PC-3 (cell line): ENCODE results near the gene ZNF576. TPM values are rescaled to one million over a fixed set of nuclear protein-coding genes. Genes with fewer than 3 reads are reported as not detected.

Experiments
- ATAC-seq: fragments of 200-7000 bp; cut with Tn5 transposase; 2 replicates; pipeline ENCODE4 v1.9.1; 2020; ENCODE audit warnings: mild to moderate bottlenecking, moderate library complexity
- BruUV-seq: library from RNA; stranded (reverse); fragments of 400-500 nt; replicated peaks from 2 replicates; lab custom pipeline; 2021; lab: Mats Ljungman, UMichigan
- CTCF ChIA-PET: fragments of 300-600 bp; sonication (Branson Sonifier 250); formaldehyde crosslinking; loops from one replicate; lab custom pipeline; 2022; ENCODE audit warnings: antibody characterized with exemption; lab: Charles Lee
- POLR2A ChIA-PET: fragments of 300-600 bp; sonication (Branson Sonifier 250); formaldehyde crosslinking; loops from one replicate; lab custom pipeline; 2022; ENCODE audit warnings: antibody characterized with exemption; ENCODE audit not compliant: unreplicated experiment; lab: Charles Lee
- DNase-seq: peaks from one replicate; pipeline ENCODE4 v3.0.0-alpha.2; 2015
- H2AFZ ChIP-seq: fragments of 300-600 bp; sonication (generic); 2 replicates; pipeline ENCODE4 v1.6.0; 2016; ENCODE audit warnings: antibody characterized with exemption, low read length
- H3F3A ChIP-seq: fragments of 300-600 bp; sonication (generic); one replicate; pipeline ENCODE4 v1.6.0; 2017; ENCODE audit warnings: antibody characterized with exemption, low read length, control low read depth, mild to moderate bottlenecking; ENCODE audit not compliant: unreplicated experiment
- H3K27ac ChIP-seq: fragments of 300-600 bp; sonication (generic); 2 replicates; pipeline ENCODE4 v1.5.1; 2016; ENCODE audit warnings: mild to moderate bottlenecking, low read length
- H3K27me3 ChIP-seq: fragments of 300-600 bp; sonication (generic); 2 replicates; pipeline ENCODE4 v1.6.1; 2016; ENCODE audit warnings: low read length, mixed read lengths
- H3K36me3 ChIP-seq: fragments of 300-600 bp; sonication (generic); 2 replicates; pipeline ENCODE4 v1.6.1; 2016; ENCODE audit warnings: low read depth, mixed run types, low read length, mixed read lengths
- H3K4me1 ChIP-seq: fragments of 300-600 bp; sonication (generic); 2 replicates; pipeline ENCODE4 v1.5.1; 2016; ENCODE audit warnings: low read length; ENCODE audit not compliant: insufficient read depth
- H3K4me2 ChIP-seq: fragments of 300-600 bp; sonication (generic); 2 replicates; pipeline ENCODE4 v1.6.0; 2016; ENCODE audit warnings: low read length
- H3K4me3 ChIP-seq: fragments of 300-600 bp; sonication (generic); 2 replicates; pipeline ENCODE4 v1.5.1; 2016; ENCODE audit warnings: mild to moderate bottlenecking, low read length, mixed read lengths
- H3K79me2 ChIP-seq: fragments of 300-600 bp; sonication (generic); 2 replicates; pipeline ENCODE4 v1.6.1; 2017; ENCODE audit warnings: low read length, mixed read lengths
- H3K9ac ChIP-seq: fragments of 300-600 bp; sonication (generic); 2 replicates; pipeline ENCODE4 v1.6.0; 2016; ENCODE audit warnings: mild to moderate bottlenecking, low read length
- H3K9me2 ChIP-seq: fragments of 300-600 bp; sonication (generic); replicated peaks from 2 replicates; pipeline ENCODE4 v1.6.1; 2016; ENCODE audit warnings: mixed run types, low read length, mixed read lengths
- H3K9me3 ChIP-seq: fragments of 300-600 bp; sonication (generic); 2 replicates; pipeline ENCODE4 v1.6.1; 2016; ENCODE audit warnings: low read length, mixed read lengths
- H4K20me1 ChIP-seq: fragments of 300-600 bp; sonication (generic); 2 replicates; pipeline ENCODE4 v1.6.1; 2016; ENCODE audit warnings: low read length, mixed read lengths
- EZH2 ChIP-seq: fragments of 300-600 bp; sonication (generic); IDR thresholded peaks from one replicate; pipeline ENCODE4 v1.6.1; 2017; ENCODE audit warnings: antibody characterized with exemption, mild to moderate bottlenecking, low read length; ENCODE audit not compliant: unreplicated experiment
- EZH2phosphoT487 ChIP-seq: fragments of 300-600 bp; sonication (generic); IDR thresholded peaks from 2 replicates; pipeline ENCODE4 v1.6.1; 2018; ENCODE audit warnings: mild to moderate bottlenecking, antibody characterized with exemption, low read length, borderline replicate concordance
- intact Hi-C: fragments of 100-400 bp; cut with micrococcal nuclease; formaldehyde crosslinking; loops from 2 replicates; pipeline ENCODE4 v1.9.0; 2023
- total RNA-seq: library from RNA; depleted of rRNA; stranded (reverse); fragments of >200 nt; gene quantifications from 2 replicates; pipeline ENCODE4 v1.2.3, GENCODE V29; 2014
- TF ChIP-seq, protein P1 (sequence below): fragments of 300-600 bp; sonication (generic); conservative IDR thresholded peaks from 2 replicates; pipeline ENCODE4 v1.5.1; 2017; ENCODE audit warnings: antibody characterized with exemption, low read depth, mild to moderate bottlenecking, low read length

Gene ZNF576
- total RNA-seq, 1 experiment from 2014 or later = 14.7 TPM

DNA sequence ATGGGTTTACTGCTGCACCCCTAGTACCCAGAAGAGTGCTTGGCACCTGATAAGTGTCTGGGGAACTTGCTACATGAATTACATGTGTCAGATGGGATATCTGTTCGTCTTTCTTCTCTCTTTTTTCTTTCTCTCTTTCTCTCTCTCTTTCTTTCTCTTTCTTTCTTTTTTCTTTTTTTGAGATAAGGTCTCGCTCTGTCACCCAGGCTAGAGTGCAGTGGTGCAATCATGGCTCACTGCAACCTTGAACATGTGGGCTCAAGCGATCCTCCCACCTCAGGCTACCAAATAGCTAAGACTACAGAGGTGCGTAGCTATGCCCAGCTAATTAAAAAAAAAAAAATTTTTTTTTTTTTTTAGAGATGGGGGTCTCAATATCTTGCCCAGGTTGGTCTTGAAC, 37.1 kb downstream of the ZNF576 start:
- intact Hi-C loops = no loop called here
- H3K9me3 ChIP-seq = no peaks in the 10 kb centered on the region
- no peaks in the 10 kb centered on the region for H3K36me3 ChIP-seq
- no peaks in the 10 kb centered on the region for H3K27me3 ChIP-seq
- CTCF ChIA-PET = no interaction called here
- TF ChIP-seq EZH2phosphoT487 = no peak
- TF ChIP-seq, protein P1, sequence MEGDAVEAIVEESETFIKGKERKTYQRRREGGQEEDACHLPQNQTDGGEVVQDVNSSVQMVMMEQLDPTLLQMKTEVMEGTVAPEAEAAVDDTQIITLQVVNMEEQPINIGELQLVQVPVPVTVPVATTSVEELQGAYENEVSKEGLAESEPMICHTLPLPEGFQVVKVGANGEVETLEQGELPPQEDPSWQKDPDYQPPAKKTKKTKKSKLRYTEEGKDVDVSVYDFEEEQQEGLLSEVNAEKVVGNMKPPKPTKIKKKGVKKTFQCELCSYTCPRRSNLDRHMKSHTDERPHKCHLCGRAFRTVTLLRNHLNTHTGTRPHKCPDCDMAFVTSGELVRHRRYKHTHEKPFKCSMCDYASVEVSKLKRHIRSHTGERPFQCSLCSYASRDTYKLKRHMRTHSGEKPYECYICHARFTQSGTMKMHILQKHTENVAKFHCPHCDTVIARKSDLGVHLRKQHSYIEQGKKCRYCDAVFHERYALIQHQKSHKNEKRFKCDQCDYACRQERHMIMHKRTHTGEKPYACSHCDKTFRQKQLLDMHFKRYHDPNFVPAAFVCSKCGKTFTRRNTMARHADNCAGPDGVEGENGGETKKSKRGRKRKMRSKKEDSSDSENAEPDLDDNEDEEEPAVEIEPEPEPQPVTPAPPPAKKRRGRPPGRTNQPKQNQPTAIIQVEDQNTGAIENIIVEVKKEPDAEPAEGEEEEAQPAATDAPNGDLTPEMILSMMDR = no peak
- TF ChIP-seq EZH2 = no peak
- no peaks in the 10 kb centered on the region for H3K9me2 ChIP-seq
- H3F3A ChIP-seq = no peaks in the 10 kb centered on the region
- H3K79me2 ChIP-seq = no peaks in the 10 kb centered on the region
- ATAC-seq (no peak), DNase-seq (no peak)
- H3K4me1 ChIP-seq = no peaks in the 10 kb centered on the region
- no peak overlapping the region for H2AFZ ChIP-seq
- H3K4me2 ChIP-seq = no peak overlapping the region
- no peak overlapping the region for H3K9ac ChIP-seq
- no peaks in the 10 kb centered on the region for H4K20me1 ChIP-seq
- no TSS peak for BruUV-seq
- POLR2A ChIA-PET = no interaction called here
- no peak overlapping the region for H3K4me3 ChIP-seq
- no peak overlapping the region for H3K27ac ChIP-seq

DNA sequence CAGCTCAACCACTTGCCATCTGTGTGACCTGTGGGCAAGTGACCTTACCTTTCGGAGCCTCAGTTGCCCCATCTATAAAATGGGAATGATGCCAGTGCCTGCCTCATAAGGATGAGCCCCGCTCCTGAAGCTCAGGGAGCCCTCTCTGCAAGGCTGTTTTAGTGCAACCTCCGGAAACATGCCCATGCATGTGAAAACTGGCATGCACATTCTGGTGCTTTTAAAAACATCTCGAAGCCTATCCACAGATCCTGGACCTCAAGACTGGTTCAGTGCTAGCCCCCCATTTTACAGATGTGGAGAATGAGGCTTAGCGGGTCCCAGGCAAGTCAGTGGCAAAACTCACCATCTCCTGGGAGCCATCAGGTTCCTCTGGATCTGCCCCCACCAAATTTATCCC, 37.7 kb downstream of the ZNF576 start:
- H3K79me2 ChIP-seq = no peaks in the 10 kb centered on the region
- H3K4me1 ChIP-seq = no peaks in the 10 kb centered on the region
- DNase-seq (no peak), ATAC-seq (no peak)
- TF ChIP-seq EZH2phosphoT487 (no peak), EZH2 (no peak)
- TF ChIP-seq, protein P1 = no peak
- no peak overlapping the region for H3K27ac ChIP-seq
- H4K20me1 ChIP-seq = no peaks in the 10 kb centered on the region
- no TSS peak for BruUV-seq
- H3K9me2 ChIP-seq = no peaks in the 10 kb centered on the region
- H3K4me2 ChIP-seq = no peak overlapping the region
- H3K9ac ChIP-seq = no peak overlapping the region
- no peaks in the 10 kb centered on the region for H3K9me3 ChIP-seq
- ChIA-PET POLR2A (no interaction called here), CTCF (no interaction called here)
- no peaks in the 10 kb centered on the region for H3F3A ChIP-seq
- no peak overlapping the region for H2AFZ ChIP-seq
- H3K36me3 ChIP-seq = no peaks in the 10 kb centered on the region
- intact Hi-C loops = no loop called here
- no peaks in the 10 kb centered on the region for H3K27me3 ChIP-seq
- no peak overlapping the region for H3K4me3 ChIP-seq

GRCh38 chr19:43634506-43634871, 38.1 kb downstream of the ZNF576 start:
- Histone ChIP-seq H3K4me1 (no peaks in the 10 kb centered on the region), H3K9me3 (no peaks in the 10 kb centered on the region), H3K4me2 (no peak overlapping the region), H3K4me3 (no peak overlapping the region), H3K36me3 (no peaks in the 10 kb centered on the region), H3K79me2 (no peaks in the 10 kb centered on the region), H3K9ac (no peak overlapping the region), H3K27me3 (no peaks in the 10 kb centered on the region), H3K27ac (no peak overlapping the region), H4K20me1 (no peaks in the 10 kb centered on the region), H3F3A (no peaks in the 10 kb centered on the region), H3K9me2 (no peaks in the 10 kb centered on the region), H2AFZ (no peak overlapping the region)
- TF ChIP-seq EZH2 = no peak
- TF ChIP-seq, protein P1 = no peak
- no peak for TF ChIP-seq EZH2phosphoT487
- ChIA-PET CTCF (interaction anchor here (0.5 kb wide), 1 partner anchor 106 kb away, joined by 5 read pairs; no protein-coding TSS in a partner anchor), POLR2A (no interaction called here)
- no peak for ATAC-seq
- BruUV-seq = no TSS peak
- intact Hi-C loops = no loop called here
- DNase-seq = no peak
